ENCODE data around the gene DNAH7. TPM values are rescaled to one million over a fixed set of nuclear protein-coding genes. Genes with fewer than 3 reads are reported as not detected.

Gene DNAH7
- total and polyA plus RNA-seq, 12 donors = 0.10 to 0.74 (median 0.23) TPM; not detected in 2

DNA sequence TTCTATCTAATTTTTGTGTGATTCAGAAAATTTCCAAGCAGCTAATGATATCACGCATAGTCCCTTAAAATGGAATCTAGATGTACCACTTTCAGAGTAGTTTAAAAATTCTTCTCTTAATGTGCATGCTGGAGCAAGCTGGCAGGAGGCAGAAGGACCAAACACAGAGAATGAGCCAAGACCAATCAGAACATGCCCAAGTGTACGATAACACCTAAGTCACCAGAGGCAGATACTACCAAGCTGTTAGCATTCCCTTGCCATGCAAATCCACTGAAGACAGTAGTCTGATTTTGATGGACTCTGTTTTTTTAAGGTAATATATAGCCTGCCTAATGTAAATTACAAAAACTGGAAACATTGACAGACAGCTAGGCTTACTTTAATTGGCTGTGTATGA is 109.3 kb downstream of the DNAH7 start:
- DNase-seq (no peak), ATAC-seq (no peak)
- Histone ChIP-seq H3K27ac (no peak overlapping the region), H3K4me3 (no peak overlapping the region), H3K9me3 (peaks cover 0 to 14% (median 0%) of the 10 kb centered on the region in 11 donors), H3K36me3 (no peaks in the 10 kb centered on the region), H3K4me1 (no peaks in the 10 kb centered on the region), H3K27me3 (no peaks in the 10 kb centered on the region)
- TF ChIP-seq, protein P1, sequence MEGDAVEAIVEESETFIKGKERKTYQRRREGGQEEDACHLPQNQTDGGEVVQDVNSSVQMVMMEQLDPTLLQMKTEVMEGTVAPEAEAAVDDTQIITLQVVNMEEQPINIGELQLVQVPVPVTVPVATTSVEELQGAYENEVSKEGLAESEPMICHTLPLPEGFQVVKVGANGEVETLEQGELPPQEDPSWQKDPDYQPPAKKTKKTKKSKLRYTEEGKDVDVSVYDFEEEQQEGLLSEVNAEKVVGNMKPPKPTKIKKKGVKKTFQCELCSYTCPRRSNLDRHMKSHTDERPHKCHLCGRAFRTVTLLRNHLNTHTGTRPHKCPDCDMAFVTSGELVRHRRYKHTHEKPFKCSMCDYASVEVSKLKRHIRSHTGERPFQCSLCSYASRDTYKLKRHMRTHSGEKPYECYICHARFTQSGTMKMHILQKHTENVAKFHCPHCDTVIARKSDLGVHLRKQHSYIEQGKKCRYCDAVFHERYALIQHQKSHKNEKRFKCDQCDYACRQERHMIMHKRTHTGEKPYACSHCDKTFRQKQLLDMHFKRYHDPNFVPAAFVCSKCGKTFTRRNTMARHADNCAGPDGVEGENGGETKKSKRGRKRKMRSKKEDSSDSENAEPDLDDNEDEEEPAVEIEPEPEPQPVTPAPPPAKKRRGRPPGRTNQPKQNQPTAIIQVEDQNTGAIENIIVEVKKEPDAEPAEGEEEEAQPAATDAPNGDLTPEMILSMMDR (IDR thresholded peaks at IDR 0.05) = no peak
- intact Hi-C loops (cut with DNase I) = no loop called here
- WGBS, 2 donors = 86 to 88% methylated on average over 2 of the region's 2 CpGs

DNA sequence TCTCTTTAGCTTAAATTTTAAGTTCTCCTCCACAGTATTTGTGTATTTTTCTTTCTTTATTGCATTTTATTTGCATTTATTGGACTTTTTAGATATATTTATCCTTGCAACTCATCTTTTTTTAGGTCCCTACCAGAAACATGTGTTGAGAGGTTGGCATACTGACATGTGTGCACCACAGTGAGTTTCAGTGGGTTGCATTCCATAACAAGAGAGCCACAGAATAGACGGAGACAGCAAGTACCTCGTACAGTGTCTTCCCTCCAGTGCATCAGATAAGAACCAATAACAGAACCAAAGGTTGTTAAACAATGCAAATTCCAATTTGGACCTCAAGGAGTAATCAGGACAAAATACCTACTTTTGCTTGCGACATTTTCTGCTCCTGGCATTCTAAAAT is 111.9 kb downstream of the DNAH7 start:
- intact Hi-C loops (cut with DNase I) = no loop called here
- Histone ChIP-seq H3K4me1 (no peaks in the 10 kb centered on the region), H3K4me3 (no peak overlapping the region), H3K27me3 (no peaks in the 10 kb centered on the region), H3K27ac (no peak overlapping the region), H3K36me3 (no peaks in the 10 kb centered on the region), H3K9me3 (peaks cover 0 to 34% (median 0%) of the 10 kb centered on the region in 11 donors)
- 77 to 80% methylated on average over 3 of the region's 3 CpGs for WGBS, 2 donors
- no peak for DNase-seq
- TF ChIP-seq, protein P1 (IDR thresholded peaks at IDR 0.05) = no peak
- ATAC-seq = no peak

DNA sequence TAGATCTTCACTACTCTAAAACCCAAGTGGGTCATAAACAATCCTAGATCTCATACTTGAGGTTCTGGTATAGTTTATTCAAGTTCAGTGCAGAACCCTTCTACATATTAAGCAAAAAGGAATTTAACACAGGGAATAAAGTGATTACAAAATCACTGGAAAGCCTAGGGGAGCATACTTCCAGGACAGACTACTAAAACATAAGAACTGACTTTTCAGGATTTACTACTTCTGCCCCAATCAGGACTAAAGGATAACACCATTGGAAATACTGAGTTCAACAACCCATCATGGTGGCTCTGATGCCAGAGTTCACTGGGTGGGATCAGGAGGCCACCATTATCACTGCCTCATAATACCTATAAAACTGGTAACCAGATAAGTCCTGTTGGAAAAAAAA is 123.6 kb downstream of the DNAH7 start:
- no peak for DNase-seq
- Histone ChIP-seq H3K36me3 (no peaks in the 10 kb centered on the region), H3K9me3 (peaks cover 0 to 21% (median 0%) of the 10 kb centered on the region in 11 donors), H3K4me1 (no peaks in the 10 kb centered on the region), H3K27ac (no peak overlapping the region), H3K4me3 (no peak overlapping the region), H3K27me3 (no peaks in the 10 kb centered on the region)
- TF ChIP-seq, protein P1 (IDR thresholded peaks at IDR 0.05) = no peak
- intact Hi-C loops (cut with DNase I) = no loop called here
- ATAC-seq = no peak

DNA sequence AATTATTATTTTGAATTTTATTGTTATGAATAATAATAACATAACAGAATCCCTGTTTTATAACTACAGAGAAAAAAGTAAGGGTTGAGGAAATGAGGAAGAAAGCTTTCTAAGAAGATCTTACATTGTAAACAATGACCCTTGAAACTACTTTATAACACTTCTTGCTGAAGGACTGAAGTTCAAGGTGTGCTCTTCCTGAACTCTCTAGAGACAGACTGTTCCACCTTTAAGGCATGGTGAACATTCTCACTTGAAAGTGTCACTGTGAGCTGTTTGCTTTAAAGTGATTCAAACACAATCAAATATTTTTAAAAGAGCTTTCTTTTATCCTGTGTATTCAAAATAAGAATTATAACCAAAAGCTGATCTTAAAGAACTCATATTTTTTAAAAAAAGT is 131.5 kb downstream of the DNAH7 start:
- H3K36me3 ChIP-seq = no peaks in the 10 kb centered on the region
- DNase-seq (no peak), ATAC-seq (no peak)
- TF ChIP-seq, protein P1 (IDR thresholded peaks at IDR 0.05) = no peak
- no peaks in the 10 kb centered on the region for H3K27me3 ChIP-seq
- no peak overlapping the region for H3K4me3 ChIP-seq
- H3K27ac ChIP-seq = no peak overlapping the region
- intact Hi-C loops (cut with DNase I) = no loop called here
- no peaks in the 10 kb centered on the region for H3K4me1 ChIP-seq
- peaks cover 0 to 7% (median 0%) of the 10 kb centered on the region in 11 donors for H3K9me3 ChIP-seq

DNA sequence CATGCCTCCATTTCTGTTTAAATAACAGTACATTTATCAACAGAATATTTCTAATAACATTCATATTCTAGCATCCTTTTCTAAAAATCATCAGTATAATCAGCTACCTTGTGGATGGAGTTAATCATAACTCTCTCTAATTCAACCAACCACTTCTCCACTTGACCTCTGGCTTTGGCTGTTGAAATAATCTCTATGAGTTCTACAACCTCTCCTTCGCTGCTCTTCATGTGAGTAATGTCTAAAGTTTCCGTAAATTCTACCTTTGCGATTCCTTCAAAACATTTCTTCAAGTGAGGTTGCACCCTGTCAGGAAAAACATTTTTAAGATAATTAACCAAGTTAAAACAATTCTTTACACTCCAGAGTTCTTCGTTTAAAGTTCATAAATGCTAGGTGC is 134.2 kb downstream of the DNAH7 start:
- Histone ChIP-seq H3K4me3 (no peak overlapping the region), H3K9me3 (peaks cover 0 to 15% (median 0%) of the 10 kb centered on the region in 11 donors), H3K27ac (no peak overlapping the region), H3K27me3 (no peaks in the 10 kb centered on the region), H3K4me1 (no peaks in the 10 kb centered on the region), H3K36me3 (no peaks in the 10 kb centered on the region)
- DNase-seq (no peak), ATAC-seq (no peak)
- TF ChIP-seq, protein P1 (IDR thresholded peaks at IDR 0.05) = no peak
- 91 to 94% methylated on average over 4 of the region's 4 CpGs for WGBS, 2 donors
- intact Hi-C loops (cut with DNase I) = no loop called here
